ENCODE results near the gene CDC34.

CDC34 gene

DNA sequence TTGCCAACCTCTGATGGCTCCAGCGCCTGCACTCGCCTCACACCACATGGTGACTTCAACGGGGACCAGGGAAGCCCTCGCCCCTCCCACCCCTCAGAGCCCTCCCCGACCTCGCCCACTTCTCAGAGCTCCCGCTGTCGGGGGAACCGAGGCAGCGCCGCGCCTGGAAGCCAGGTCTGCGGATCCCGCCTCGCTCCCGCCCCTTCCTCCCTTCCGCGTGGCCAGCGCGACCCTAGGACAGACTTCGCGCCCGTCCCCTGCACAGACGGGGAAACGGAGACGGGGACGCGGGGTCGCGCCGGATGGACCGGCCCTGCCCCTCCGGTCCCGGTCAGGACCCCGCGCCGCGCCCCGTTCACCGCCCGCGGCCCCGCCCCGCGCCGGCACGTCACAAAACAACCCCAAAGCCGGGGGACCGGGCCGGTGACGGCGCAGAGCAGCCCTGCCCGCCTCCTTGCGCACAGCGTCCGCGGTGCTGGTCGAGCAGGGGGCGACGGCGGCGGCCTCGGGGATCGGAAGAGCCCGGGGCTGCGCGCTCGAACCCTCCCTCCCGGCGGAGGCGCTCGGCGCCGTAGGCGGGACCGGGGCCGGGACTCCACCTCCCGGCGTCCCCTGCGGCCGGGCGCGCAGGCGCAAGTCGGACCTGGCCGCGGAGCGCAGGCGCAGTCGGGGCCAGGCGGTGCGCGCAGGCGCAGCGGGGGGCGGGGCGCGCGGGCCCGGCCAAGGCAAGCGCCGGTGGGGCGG, 379 bp upstream of the CDC34 start:
- peak; percentile 100 for DNase-seq (ENCODE audit: low spot score)
- TF ChIP-seq, protein P1, sequence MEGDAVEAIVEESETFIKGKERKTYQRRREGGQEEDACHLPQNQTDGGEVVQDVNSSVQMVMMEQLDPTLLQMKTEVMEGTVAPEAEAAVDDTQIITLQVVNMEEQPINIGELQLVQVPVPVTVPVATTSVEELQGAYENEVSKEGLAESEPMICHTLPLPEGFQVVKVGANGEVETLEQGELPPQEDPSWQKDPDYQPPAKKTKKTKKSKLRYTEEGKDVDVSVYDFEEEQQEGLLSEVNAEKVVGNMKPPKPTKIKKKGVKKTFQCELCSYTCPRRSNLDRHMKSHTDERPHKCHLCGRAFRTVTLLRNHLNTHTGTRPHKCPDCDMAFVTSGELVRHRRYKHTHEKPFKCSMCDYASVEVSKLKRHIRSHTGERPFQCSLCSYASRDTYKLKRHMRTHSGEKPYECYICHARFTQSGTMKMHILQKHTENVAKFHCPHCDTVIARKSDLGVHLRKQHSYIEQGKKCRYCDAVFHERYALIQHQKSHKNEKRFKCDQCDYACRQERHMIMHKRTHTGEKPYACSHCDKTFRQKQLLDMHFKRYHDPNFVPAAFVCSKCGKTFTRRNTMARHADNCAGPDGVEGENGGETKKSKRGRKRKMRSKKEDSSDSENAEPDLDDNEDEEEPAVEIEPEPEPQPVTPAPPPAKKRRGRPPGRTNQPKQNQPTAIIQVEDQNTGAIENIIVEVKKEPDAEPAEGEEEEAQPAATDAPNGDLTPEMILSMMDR (IDR thresholded peaks at IDR 0.05; ENCODE audit: extremely low read depth, insufficient read depth, missing control alignments) = no peak
- in situ Hi-C loops (cut with MboI; ENCODE audit: low pct_unique_long_range_greater_than_20kb, low sequenced_read_pairs, unreplicated experiment) = no loop called here

DNA sequence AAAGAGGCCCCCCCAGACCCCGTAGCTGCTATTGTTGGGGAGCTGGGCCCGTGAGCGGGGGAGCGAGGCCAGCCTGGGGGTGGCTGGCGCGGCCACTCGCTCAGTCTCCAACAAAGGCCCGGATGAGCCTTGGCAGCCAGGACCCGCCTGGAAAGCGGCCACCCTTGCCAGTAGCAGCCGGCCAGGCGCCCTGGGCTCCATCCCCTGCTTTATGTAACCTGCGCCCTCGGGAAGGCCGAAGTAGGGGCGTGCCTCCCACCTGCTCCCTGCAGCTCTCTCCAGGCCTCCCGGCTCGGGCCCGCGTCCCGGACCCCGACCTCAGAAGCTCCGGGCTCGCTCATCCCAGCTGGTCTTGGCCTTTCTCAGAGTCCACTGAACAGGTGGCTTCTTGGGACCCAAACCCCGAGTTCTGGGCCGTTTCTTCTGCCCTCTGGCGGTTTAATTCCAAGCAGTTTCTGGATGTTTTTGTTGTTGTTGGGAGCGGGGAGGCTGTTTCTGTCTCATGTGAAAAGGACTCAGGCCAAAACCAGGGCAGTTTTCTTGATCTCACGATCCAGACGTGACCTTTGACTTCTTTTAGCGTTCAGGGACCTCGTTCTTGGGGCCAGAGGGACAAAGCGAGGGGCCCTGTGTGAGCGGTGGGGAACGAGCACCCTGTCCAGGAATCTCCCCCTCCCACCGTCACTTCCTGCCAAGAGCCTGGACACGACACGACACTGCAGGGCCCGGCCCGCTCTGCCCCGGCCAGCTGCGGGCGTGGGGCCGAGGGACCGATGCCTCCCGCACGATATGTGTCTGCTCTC, 1.2 kb downstream of the CDC34 start:
- peak; percentile 76 for DNase-seq (ENCODE audit: low spot score)
- in situ Hi-C loops (cut with MboI; ENCODE audit: low pct_unique_long_range_greater_than_20kb, low sequenced_read_pairs, unreplicated experiment) = no loop called here
- TF ChIP-seq, protein P1 (IDR thresholded peaks at IDR 0.05; ENCODE audit: extremely low read depth, insufficient read depth, missing control alignments) = peak; percentile 45

DNA sequence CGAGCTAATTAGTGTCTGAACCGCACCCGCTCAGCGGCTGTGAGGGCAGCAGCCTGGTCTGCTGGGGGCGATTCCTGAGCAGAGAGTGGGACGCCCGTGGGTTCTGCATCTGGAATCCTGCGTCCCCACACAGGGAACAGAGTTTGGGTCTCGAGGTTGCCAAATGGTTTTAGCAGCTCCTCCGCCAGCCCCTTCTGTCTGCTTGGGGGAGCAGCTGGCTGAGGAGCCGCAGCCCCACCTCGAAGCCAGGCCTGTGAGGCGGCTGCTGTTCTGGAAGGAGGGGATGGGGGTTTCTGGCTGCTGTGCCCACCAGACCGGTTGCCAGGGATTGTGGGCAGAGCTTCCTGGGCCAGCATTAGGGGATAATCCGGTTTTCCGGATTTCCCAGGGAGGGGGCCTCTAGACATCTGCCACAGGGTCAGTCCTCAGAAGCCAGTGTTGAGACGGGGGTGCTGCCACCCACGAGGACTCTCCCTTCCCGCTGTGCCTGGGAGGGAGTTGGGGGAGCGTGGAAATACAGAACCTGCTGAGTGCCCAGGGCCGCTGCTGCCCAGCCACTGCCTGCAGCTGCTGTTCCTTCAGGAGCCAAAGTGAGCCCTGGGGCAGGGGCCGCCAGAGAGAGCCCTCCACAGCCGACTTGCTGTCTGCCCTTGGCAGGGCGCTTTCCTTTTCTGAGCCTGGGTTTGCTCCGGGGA, 2.0 kb downstream of the CDC34 start:
- TF ChIP-seq, protein P1 (IDR thresholded peaks at IDR 0.05; ENCODE audit: extremely low read depth, insufficient read depth, missing control alignments) = no peak
- no peak for DNase-seq (ENCODE audit: low spot score)
- in situ Hi-C loops (cut with MboI; ENCODE audit: low pct_unique_long_range_greater_than_20kb, low sequenced_read_pairs, unreplicated experiment) = no loop called here

DNA sequence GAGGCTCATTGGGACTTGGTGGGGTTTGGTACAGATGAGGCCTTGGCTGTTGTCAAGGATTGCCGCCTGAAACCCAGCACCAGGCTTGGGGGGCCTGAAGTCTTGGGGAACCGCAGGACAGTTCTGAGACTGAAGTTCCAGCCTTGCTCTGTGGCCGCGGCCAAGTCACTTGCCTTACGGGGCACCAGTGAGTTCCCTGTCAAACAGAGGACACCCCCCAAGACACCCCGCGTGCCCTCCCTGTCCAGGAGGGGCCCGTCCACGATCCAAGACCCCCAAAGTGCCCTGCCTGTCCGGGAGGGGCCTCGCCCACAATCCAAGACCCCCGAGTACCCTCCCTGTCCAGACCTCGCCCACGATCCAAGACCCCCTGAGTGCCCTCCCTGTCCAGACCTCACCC, 2.5 kb downstream of the CDC34 start:
- in situ Hi-C loops (cut with MboI; ENCODE audit: low pct_unique_long_range_greater_than_20kb, low sequenced_read_pairs, unreplicated experiment) = no loop called here
- TF ChIP-seq, protein P1 (IDR thresholded peaks at IDR 0.05; ENCODE audit: extremely low read depth, insufficient read depth, missing control alignments) = no peak

DNA sequence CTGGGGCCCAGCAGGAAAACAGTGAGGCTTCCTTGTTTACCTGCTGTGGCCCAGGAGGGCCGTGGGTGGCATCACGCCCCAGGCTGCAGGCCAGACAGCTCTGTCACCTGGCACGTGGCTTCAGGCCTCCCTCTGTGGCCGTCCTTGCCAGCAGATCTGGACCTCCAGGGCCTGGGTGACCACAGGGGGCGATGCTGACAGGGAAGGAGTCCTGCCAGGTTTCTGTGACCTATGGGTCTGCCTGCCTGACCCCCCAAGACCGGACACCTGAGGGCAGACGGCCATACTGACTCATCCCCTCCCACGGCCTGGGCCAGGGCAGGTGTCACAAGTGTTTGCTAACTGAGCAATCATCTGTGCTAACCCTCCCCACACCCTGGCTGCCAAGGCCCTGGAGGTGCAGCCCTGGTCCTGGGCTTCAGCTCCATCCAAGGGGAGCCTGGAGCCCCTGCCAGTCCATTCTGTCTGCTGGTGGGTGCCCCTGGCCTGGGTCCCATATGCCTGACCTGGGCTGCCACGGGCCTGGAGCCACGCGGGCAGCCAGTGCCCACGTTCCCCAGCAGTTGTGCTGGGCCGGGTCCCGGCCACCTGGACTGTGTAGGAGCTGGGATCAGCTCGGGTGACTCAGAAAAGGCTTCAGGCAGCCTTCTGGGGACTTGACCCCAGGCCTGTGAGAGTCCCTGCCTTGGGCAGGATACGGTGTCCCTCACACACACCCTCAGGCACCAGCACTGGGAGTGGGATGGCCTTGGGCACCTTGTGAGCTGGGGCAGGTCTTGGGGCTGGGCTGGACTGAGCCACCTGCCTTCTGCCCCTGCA, 3.7 kb downstream of the CDC34 start:
- TF ChIP-seq, protein P1 (IDR thresholded peaks at IDR 0.05; ENCODE audit: extremely low read depth, insufficient read depth, missing control alignments) = no peak
- no peak for DNase-seq (ENCODE audit: low spot score)
- in situ Hi-C loops (cut with MboI; ENCODE audit: low pct_unique_long_range_greater_than_20kb, low sequenced_read_pairs, unreplicated experiment) = no loop called here

More for the DNA sequence above, 2.5 kb downstream of the CDC34 start:
- DNase-seq (ENCODE audit: low spot score) = no peak
